HepG2 (cell line): Measurements from ENCODE around the gene TRIM23. TPM values are rescaled to one million over a fixed set of nuclear protein-coding genes. Genes with fewer than 3 reads are reported as not detected.

Experiments
- DNMT3B ChIP-seq: conservative IDR thresholded peaks from 2 replicates; pipeline ENCODE4 v1.6.1; 2016; ENCODE audit warnings: missing biosample characterization, control low read depth
- ETS1 ChIP-seq: sonication (generic); formaldehyde crosslinking; IDR thresholded peaks from 2 replicates; pipeline ENCODE4 v1.4.0; 2020; ENCODE audit warnings: missing genetic modification reagents
- EZH2 ChIP-seq: conservative IDR thresholded peaks from 2 replicates; pipeline ENCODE4 v1.6.1; 2012; ENCODE audit warnings: mild to moderate bottlenecking, low read depth, low read length, moderate library complexity
- KMT2A ChIP-seq: sonication (generic); formaldehyde crosslinking; IDR thresholded peaks from 2 replicates; pipeline ENCODE4 v1.4.0; 2020; ENCODE audit warnings: missing genetic modification reagents
- MEIS1 ChIP-seq: sonication (generic); formaldehyde crosslinking; IDR thresholded peaks from 2 replicates; pipeline ENCODE4 v1.9.0; 2021; ENCODE audit warnings: mild to moderate bottlenecking, missing genetic modification reagents, moderate library complexity, borderline replicate concordance
- MXD1 ChIP-seq: sonication (generic); formaldehyde crosslinking; IDR thresholded peaks from 2 replicates; pipeline ENCODE4 v1.4.0; 2020; ENCODE audit warnings: mild to moderate bottlenecking, missing genetic modification reagents
- PATZ1 ChIP-seq: sonication (generic); formaldehyde crosslinking; IDR thresholded peaks from 2 replicates; pipeline ENCODE4 v1.4.0; 2020; ENCODE audit warnings: missing genetic modification reagents
- REL ChIP-seq: sonication (generic); formaldehyde crosslinking; conservative IDR thresholded peaks from 2 replicates; pipeline ENCODE4 v1.8.0; 2022; ENCODE audit warnings: mild to moderate bottlenecking, missing genetic modification reagents, moderate library complexity
- SP5 ChIP-seq: IDR thresholded peaks from 2 replicates; pipeline ENCODE4 v1.6.1; 2016; ENCODE audit warnings: low read depth, borderline replicate concordance
- TOPORS ChIP-seq: sonication (generic); formaldehyde crosslinking; IDR thresholded peaks from 2 replicates; pipeline ENCODE4 v1.8.0; 2023; ENCODE audit warnings: mild to moderate bottlenecking, missing genetic modification reagents
- ZBED4 ChIP-seq: sonication (generic); formaldehyde crosslinking; IDR thresholded peaks from 2 replicates; pipeline ENCODE4 v1.4.0; 2020; ENCODE audit warnings: missing genetic modification reagents, borderline replicate concordance
- ZFP41 ChIP-seq: sonication (generic); formaldehyde crosslinking; IDR thresholded peaks from 2 replicates; pipeline ENCODE4 v1.4.0; 2020; ENCODE audit warnings: mild to moderate bottlenecking, missing genetic modification reagents, borderline replicate concordance
- ZNF207 ChIP-seq: fragments of 450-650 bp; IDR thresholded peaks from 2 replicates; pipeline ENCODE4 v1.6.1; 2016; ENCODE audit warnings: antibody characterized with exemption, borderline replicate concordance
- ZNF292 ChIP-seq: sonication (generic); formaldehyde crosslinking; IDR thresholded peaks from 2 replicates; pipeline ENCODE4 v1.8.1; 2022; ENCODE audit warnings: mild to moderate bottlenecking, low read depth, missing genetic modification reagents, borderline replicate concordance
- ZNF362 ChIP-seq: sonication (generic); formaldehyde crosslinking; IDR thresholded peaks from 2 replicates; pipeline ENCODE4 v1.4.0; 2020; ENCODE audit warnings: missing genetic modification reagents, mild to moderate bottlenecking, borderline replicate concordance
- ZNF556 ChIP-seq: sonication (generic); formaldehyde crosslinking; IDR thresholded peaks from 2 replicates; pipeline ENCODE4 v1.4.0; 2020; ENCODE audit warnings: mild to moderate bottlenecking, missing genetic modification reagents, borderline replicate concordance
- ZNF772 ChIP-seq: sonication (generic); formaldehyde crosslinking; IDR thresholded peaks from 2 replicates; pipeline ENCODE4 v1.5.0; 2020; ENCODE audit warnings: mild to moderate bottlenecking, missing genetic modification reagents
- ZSCAN21 ChIP-seq: sonication (generic); formaldehyde crosslinking; IDR thresholded peaks from 2 replicates; pipeline ENCODE4 v1.8.0; 2022; ENCODE audit warnings: mild to moderate bottlenecking, missing genetic modification reagents, moderate library complexity, borderline replicate concordance
- polyA plus RNA-seq, 8 experiments: library from polyadenylated mRNA; depleted of rRNA in 3 of 8; stranded (reverse) in 7 of 8; unstranded in 1 of 8; fragments of >200 nt; fragmentation: Illumina TruSeq in 4 of 8; extraction: Trizol in 4 of 8; gene quantifications; 2 replicates each; pipeline versions ENCODE4 v1.2.1 to v1.2.3, GENCODE V29; 2011 to 2016; ENCODE audit warnings: low read depth in 4 of 8, missing spikeins in 1 of 8, mixed read lengths in 1 of 8; ENCODE audit not compliant: insufficient read depth in 1 of 8
- total RNA-seq, 5 experiments: library from RNA; depleted of rRNA; stranded (reverse); fragments of >200 nt; fragmentation: Illumina TruSeq; extraction: Trizol; gene quantifications; 2 replicates each; pipeline ENCODE4 v1.2.3, GENCODE V29; 2016; ENCODE audit warnings: low read depth in 1 of 5

Gene TRIM23
- total and polyA plus RNA-seq, 2 of the 13 experiments (the other 11 are each of a cell fraction or from before 2014, with no cell fraction given) = 4.6 to 11.4 TPM

GRCh38 chr5:65562731-65563701 is 61.1 kb downstream of the TRIM23 start, which contains the start of the genes CENPK and PPWD1 (continued):
- peak; percentile 62; the same call in 1 of the 2 replicates for TF ChIP-seq ZSCAN21 (CRISPR knock-in tag)
- TF ChIP-seq PATZ1 (CRISPR knock-in tag) = no peak
- TF ChIP-seq SP5 = 0 out of 2 replicates have a peak, but pooled peaks have one; percentile 12
- peak; percentile 70; the same call in 1 of the 2 replicates for TF ChIP-seq TOPORS (CRISPR knock-in tag)
- no peak for TF ChIP-seq ETS1
- TF ChIP-seq ZNF207 = no peak
- no peak; the same call in 1 of the 2 replicates for TF ChIP-seq DNMT3B (CRISPR knock-in tag)
- peak; percentile 99 for TF ChIP-seq KMT2A (CRISPR knock-in tag)
- peak; percentile 37; the same call in 1 of the 2 replicates for TF ChIP-seq ZNF772 (CRISPR knock-in tag)
- TF ChIP-seq MXD1 (CRISPR knock-in tag) = peak; percentile 45; the same call in 1 of the 2 replicates
- 0 out of 2 replicates have a peak, but pooled peaks have one; percentile 18 for TF ChIP-seq ZNF362 (CRISPR knock-in tag)
- TF ChIP-seq ZFP41 (CRISPR knock-in tag) = no peak
- 0 out of 2 replicates have a peak, but pooled peaks have one; percentile 20 for TF ChIP-seq ZNF556 (CRISPR knock-in tag)
- peak; percentile 43; the same call in 1 of the 2 replicates for TF ChIP-seq MEIS1 (CRISPR knock-in tag)
- peak; percentile 30; the same call in 1 of the 2 replicates for TF ChIP-seq ZNF292 (CRISPR knock-in tag)
- no peak for TF ChIP-seq EZH2
- no peak for TF ChIP-seq ZBED4 (CRISPR knock-in tag)
- TF ChIP-seq REL = no peak
